Gastrocnemius medialis (tissue), 4 donors: ENCODE measurements around the gene JSRP1.

Experiments
- CTCF ChIP-seq, 5 experiments: fragments of 450-650 bp in 3 of 5; fragments of 200-600 bp in 2 of 5; sonication (generic) in 2 of 5; IDR thresholded peaks in 4 of 5; conservative IDR thresholded peaks in 1 of 5; 1 replicate in 4 of 5; 2 replicates in 1 of 5; pipeline ENCODE4 v1.5.1; 2016 to 2019; ENCODE audit warnings: antibody characterized with exemption in 5 of 5, mild to moderate bottlenecking in 3 of 5, moderate library complexity in 3 of 5
- POLR2A ChIP-seq, 2 donors: fragments of 450-650 bp; IDR thresholded peaks; one replicate each; pipeline ENCODE4 v1.6.1; 2017; ENCODE audit warnings: antibody characterized with exemption in 2 of 2, mild to moderate bottlenecking in 2 of 2, moderate library complexity in 2 of 2

GRCh38 chr19:2273356-2274184 is 17.4 kb upstream of the JSRP1 start:
- TF ChIP-seq CTCF (IDR thresholded peaks at IDR 0.05 in 4 of 5, conservative IDR thresholded peaks at IDR 0.05 in 1 of 5) (peak; percentile 95 to 99 (median 99)), POLR2A (IDR thresholded peaks at IDR 0.05) (peak in 1 of 2 donors; percentile 22)
